HEK293 (cell line): ENCODE results near the gene MLH3.

ENCODE experiments used
- BCL11A ChIP-seq: fragments of 450-650 bp; formaldehyde crosslinking; IDR thresholded peaks from 2 replicates; pipeline ENCODE4 v1.5.1; 2016; ENCODE audit warnings: low read depth, missing biosample characterization, missing genetic modification characterization
- YY1 ChIP-seq: fragments of 450-650 bp; formaldehyde crosslinking; IDR thresholded peaks from 2 replicates; pipeline ENCODE4 v1.5.1; 2018; ENCODE audit warnings: missing biosample characterization, missing genetic modification characterization
- ZBTB7A ChIP-seq: fragments of 450-650 bp; formaldehyde crosslinking; IDR thresholded peaks from 2 replicates; pipeline ENCODE4 v1.5.1; 2016; ENCODE audit warnings: low read depth, missing biosample characterization, missing genetic modification characterization
- ZNF24 ChIP-seq: fragments of 450-650 bp; formaldehyde crosslinking; IDR thresholded peaks from 2 replicates; pipeline ENCODE4 v1.5.1; 2016; ENCODE audit warnings: missing biosample characterization, missing genetic modification characterization
- ZNF274 ChIP-seq, 2 experiments: fragments of 200-500 bp in 1 of 2; fragments of 450-650 bp in 1 of 2; sonication (Bioruptor generic) in 1 of 2; formaldehyde crosslinking in 1 of 2; IDR thresholded peaks; 2 replicates each; pipeline versions ENCODE4 v1.5.1 to v1.6.1; 2014 to 2016; ENCODE audit warnings: borderline replicate concordance in 1 of 2, inconsistent platforms in 1 of 2, low read length in 1 of 2, missing biosample characterization in 1 of 2, missing genetic modification characterization in 1 of 2
- ZNF341 ChIP-seq: fragments of 450-650 bp; formaldehyde crosslinking; IDR thresholded peaks from 2 replicates; pipeline ENCODE4; 2016; ENCODE audit warnings: low read depth, missing biosample characterization, missing genetic modification characterization
- ZNF416 ChIP-seq: fragments of 450-650 bp; formaldehyde crosslinking; IDR thresholded peaks from 2 replicates; pipeline ENCODE4 v1.5.1; 2016; ENCODE audit warnings: missing biosample characterization, missing genetic modification characterization
- ZNF623 ChIP-seq: fragments of 450-650 bp; formaldehyde crosslinking; IDR thresholded peaks from 2 replicates; pipeline ENCODE4 v1.5.1; 2016; ENCODE audit warnings: missing biosample characterization, missing genetic modification characterization
- TF ChIP-seq, protein P1 (sequence below): fragments of 450-650 bp; formaldehyde crosslinking; IDR thresholded peaks from 2 replicates; pipeline ENCODE4 v1.5.1; 2016; ENCODE audit warnings: missing biosample characterization, missing genetic modification characterization
- TF ChIP-seq, protein P2 (sequence below): fragments of 450-650 bp; formaldehyde crosslinking; optimal IDR thresholded peaks from 2 replicates; pipeline ENCODE3; 2016; ENCODE audit warnings: missing biosample characterization, mild to moderate bottlenecking, missing genetic modification characterization

DNA sequence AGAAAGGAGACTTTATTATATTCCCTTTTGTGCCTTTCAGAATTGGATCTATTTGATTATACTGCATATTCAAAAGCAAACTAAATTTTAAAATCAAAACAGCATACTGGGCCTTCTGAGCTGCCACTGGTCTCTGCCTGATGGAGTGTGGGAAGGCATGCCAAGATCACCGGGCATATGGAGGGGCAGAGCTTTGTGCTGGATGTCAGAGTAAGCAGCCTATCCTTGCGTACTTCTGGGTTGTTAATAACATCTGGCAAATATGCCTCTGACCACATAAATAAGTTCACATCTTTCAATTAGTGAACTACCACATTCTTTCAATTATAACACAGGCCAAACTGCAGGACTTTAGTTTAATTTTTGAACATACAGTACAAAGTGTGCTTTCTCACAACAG, 18.3 kb downstream of the MLH3 start:
- TF ChIP-seq, protein P1, sequence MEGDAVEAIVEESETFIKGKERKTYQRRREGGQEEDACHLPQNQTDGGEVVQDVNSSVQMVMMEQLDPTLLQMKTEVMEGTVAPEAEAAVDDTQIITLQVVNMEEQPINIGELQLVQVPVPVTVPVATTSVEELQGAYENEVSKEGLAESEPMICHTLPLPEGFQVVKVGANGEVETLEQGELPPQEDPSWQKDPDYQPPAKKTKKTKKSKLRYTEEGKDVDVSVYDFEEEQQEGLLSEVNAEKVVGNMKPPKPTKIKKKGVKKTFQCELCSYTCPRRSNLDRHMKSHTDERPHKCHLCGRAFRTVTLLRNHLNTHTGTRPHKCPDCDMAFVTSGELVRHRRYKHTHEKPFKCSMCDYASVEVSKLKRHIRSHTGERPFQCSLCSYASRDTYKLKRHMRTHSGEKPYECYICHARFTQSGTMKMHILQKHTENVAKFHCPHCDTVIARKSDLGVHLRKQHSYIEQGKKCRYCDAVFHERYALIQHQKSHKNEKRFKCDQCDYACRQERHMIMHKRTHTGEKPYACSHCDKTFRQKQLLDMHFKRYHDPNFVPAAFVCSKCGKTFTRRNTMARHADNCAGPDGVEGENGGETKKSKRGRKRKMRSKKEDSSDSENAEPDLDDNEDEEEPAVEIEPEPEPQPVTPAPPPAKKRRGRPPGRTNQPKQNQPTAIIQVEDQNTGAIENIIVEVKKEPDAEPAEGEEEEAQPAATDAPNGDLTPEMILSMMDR (tag by site-specific recombination): no peak
- TF ChIP-seq, protein P2, sequence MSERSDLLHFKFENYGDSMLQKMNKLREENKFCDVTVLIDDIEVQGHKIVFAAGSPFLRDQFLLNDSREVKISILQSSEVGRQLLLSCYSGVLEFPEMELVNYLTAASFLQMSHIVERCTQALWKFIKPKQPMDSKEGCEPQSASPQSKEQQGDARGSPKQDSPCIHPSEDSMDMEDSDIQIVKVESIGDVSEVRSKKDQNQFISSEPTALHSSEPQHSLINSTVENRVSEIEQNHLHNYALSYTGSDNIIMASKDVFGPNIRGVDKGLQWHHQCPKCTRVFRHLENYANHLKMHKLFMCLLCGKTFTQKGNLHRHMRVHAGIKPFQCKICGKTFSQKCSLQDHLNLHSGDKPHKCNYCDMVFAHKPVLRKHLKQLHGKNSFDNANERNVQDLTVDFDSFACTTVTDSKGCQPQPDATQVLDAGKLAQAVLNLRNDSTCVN: no peak
- TF ChIP-seq ZNF416 (tag by site-specific recombination) (no peak), YY1 (tag by site-specific recombination) (no peak), ZNF341 (tag by site-specific recombination) (no peak), ZBTB7A (tag by site-specific recombination) (no peak), ZNF274 (IDR thresholded peaks at IDR 0.05; ENCODE audit: low read length) (no peak), ZNF274 (tag by site-specific recombination; IDR thresholded peaks at IDR 0.05; ENCODE audit: borderline replicate concordance) (no peak), ZNF24 (tag by site-specific recombination) (no peak), BCL11A (tag by site-specific recombination) (no peak), ZNF623 (tag by site-specific recombination) (no peak)
